ENCODE measurements around the gene TNP2.
A peak's percentile ranks its signal among the peaks of the same experiment; 100 is the strongest.

Gene TNP2

DNA sequence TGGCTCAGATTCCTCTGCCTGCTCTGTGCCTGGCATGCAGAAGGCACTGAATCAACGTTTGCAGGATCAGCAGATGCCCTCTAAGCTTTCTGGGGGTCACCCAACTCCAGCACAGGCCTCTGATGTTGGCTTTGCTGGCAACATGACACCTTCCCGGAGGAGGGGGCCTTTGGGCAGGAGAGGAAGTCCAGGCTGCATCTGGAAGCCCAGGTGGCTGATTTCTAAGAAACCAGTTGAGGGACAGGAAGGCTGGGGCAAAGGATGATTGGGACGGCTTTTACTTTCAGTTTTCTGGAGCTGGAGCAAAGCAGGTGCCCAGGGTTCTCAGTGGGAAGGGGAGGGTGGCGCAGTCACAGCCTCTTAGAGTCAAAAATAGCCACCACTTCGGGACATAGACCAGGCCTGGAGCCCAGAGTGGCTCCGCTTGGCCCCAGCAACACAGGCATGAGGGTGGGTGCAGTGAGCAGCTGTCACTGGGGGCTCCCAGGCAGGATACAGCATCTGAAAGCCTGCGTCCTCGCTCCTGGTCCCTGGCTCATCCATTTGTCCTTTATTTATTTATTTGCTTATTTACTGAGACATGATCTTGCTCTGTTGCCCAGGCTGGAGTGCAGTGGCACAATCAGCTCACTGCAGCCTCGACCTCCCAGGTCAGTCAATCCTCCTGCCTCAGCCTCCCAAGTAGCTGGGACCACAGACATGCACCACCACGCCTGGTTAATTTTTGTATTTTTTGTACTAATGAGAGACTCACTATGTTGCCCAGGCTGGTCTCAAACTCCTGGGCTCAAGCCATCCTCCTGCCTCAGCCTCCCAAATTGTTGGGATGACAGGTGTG is 28.3 kb downstream of the TNP2 start:
- no peak for DNase-seq (ENCODE audit: low read depth)

DNA sequence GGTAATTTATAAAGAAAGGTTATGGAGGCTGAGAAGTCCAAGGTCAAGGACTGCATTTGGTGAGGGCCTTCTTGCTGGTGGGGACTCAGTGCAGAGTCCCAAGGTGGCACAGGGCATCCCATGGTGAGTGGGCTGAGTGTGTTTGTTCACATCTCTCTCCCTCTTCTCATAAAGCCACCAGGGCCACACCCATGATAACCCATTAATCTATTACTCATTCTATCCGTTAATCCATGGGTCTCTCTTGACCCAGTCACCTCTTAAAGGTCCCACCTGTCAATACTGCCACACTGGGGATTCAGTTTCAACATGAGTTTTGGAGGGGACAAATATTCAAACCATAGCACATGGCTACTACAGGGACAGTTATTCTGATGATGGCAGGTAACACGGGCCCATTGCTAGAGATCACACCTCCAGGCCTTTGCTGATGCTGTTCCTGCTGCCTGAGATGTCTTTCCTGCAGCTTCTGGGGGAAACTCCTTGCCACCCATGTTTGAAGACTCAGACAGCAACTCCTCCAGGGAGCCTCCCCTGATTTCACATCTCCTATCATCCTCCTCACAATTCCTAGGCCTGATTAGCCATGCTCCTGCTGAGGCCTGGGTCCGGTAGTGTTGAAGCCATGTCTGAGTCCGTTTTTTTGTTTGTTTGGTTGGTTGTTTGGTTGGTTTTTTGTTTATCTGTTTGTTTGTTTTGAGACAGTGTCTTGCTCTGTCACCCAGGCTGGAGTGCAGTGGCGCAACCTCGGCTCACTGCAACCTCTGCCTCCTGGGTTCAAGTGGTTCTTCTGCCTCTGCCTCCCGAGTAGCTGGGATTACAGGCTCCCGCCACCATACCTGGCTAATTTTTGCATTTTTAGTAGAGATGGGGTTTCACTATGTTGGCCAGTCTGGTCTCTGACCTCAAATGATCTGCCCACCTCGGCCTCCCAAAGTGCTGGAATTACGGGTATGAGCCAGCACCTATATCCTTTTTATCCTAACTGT is 29.2 kb downstream of the TNP2 start:
- no peak for DNase-seq (ENCODE audit: low read depth)

- DNase-seq (ENCODE audit: low read depth): no peak
These were observed 30.6 kb downstream of the TNP2 start for GRCh38 chr16:11238272-11239202.

DNA sequence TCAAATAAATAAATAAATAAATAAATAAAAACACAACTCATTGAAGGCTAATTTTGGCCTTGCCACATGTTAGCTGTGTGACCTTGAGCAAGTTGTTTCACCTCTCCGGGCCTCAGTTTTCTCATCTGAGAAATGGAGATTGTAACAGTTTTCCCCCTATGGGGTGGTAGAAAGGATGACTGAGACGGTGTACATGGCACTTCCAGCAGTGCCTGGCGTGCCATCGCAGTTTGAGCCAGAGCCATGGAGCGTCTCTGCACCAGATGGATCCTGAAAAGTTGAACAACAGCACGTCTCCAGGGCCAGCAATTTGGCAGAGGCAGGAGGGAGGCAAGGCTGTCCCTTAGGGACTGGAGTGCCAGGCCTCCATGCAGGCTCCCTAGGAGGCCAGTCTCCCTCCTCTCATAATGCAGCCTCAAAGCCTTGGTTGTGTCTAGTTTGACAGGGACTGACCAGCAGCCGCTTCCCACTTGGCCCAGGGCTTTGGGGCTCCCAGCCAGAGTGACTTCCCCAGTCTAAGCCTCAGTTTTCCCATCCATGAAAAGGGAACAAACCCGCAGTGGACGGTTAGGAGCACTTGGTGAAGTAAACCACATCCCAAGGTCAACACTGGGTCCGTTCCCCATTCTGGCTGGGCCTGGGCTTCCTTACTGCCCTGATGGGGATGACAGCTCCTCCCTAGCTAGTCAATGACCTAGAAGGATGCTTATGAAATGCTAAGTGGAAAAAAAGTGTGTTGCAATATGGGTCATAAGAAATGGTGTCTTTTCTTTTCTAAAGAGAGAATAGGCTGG is 32.5 kb downstream of the TNP2 start:
- no peak for DNase-seq (ENCODE audit: low read depth)

DNA sequence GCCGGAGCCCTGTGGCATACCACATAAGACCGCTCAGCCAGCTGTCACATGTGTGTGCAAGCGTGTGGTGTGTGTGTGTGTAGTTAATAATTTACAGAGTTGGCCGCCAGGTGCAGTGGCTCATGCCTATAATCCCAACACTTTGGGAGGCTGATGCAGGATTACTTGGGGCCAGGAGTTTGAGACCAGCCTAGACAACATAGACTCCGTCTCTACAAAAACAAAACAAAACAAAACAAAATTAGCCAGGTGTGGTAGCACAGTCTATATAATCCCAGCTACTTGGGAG is 33.5 kb downstream of the TNP2 start:
- no peak for DNase-seq (ENCODE audit: low read depth)

- no peak for DNase-seq (ENCODE audit: low read depth)
These were observed 34.0 kb downstream of the TNP2 start for GRCh38 chr16:11234884-11235702.

GRCh38 chr16:11233727-11234376 is 35.3 kb downstream of the TNP2 start:
- no peak for DNase-seq (ENCODE audit: low read depth)

GRCh38 chr16:11232852-11233726 is 36.0 kb downstream of the TNP2 start:
- peak; percentile 89 for DNase-seq (ENCODE audit: low read depth)

DNA sequence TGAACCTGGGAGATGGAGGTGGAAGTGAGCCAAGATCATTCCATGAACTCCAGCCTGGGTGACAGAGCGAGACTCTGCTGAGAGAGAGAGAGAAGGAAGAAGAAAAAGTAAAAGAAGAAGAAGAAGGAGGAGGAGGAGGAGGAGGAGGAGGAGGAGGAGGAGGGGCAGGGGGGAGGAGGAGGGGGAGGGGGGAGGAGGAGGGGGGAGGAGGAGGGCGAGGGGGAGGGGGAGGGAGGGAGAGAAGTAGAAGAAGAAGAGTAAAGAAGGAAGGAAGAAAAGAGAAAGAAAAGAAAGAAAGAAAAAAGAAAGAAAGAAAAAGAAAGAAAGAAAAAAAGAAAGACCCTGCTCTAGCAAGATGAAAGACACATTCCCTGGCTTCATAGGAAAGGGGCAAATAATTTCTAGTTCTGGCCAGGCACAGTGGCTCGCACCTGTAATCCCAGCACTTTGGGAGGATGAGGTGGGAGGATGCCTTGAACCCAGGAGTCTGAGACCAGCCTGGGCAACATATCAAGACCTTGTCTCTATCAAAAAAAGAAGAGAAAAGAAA is 36.7 kb downstream of the TNP2 start:
- no peak for DNase-seq (ENCODE audit: low read depth)

DNA sequence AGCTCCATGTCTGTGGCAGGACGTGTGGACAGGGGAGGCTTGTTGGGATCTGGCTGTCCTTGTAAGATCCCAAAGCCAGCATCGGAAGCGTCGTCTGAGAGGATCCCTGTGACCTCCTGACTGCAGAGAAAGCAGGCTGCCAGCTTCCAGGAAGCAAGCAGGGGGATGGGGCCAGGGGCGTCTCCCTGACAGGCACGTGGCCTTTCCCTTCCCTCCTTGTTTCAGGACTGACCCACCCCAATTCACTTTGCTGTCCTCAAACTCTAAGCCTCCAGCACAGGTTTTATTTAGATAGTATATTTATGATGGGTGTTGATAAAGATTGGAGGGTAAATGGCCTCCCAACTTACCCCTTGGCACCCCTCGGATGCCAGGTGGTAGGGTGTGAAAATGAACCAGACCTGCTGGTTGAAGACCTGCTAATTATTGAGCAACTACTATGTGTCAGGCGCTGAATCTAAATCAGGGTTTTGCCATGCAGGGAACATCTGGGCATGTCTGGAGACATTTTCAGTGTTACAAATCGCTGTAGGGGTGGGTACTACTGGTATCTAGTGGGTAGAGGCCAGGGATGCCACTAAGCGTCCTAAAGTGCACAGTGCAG is 37.7 kb downstream of the TNP2 start:
- DNase-seq (ENCODE audit: low read depth): no peak

DNA sequence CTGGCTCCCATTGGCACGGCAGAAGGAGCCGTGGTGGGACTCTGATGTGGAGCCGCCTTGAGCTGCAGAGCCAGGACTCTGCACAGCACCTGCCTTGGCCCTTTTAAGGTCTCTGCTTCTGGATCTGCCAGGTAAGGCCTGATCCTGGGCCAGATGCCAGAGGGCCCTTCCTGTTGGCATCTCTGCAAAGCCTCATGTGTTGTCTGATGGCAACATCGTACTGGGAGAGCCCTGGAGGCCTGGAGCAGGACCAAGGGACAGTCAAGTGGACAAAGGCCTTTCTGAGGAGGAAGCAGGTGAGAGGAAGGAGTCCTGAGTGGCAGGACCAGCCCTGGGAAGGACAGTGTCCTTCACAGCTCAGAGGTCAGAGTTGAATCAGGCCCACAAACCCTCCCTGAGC is 39.2 kb downstream of the TNP2 start:
- no peak for DNase-seq (ENCODE audit: low read depth)

DNA sequence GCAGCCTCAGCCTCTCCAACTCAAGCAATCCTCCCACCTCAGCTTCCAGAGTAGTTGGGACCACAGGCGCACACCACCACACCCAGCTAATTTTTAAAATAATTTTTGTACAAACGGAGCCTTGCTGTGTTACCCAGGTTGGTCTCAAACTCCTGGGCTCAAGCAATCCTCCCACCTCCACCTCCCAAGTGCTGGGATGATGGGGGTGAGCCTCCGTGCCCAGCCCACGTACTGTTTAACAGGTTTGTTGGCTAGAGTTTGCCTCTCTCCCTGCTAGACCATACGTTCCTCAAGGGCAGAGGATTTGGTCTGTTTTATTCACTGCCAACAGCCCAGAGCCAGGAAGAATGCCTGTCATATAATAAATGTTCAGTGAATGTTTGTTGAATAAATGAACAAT is 39.7 kb downstream of the TNP2 start:
- no peak for DNase-seq (ENCODE audit: low read depth)

DNA sequence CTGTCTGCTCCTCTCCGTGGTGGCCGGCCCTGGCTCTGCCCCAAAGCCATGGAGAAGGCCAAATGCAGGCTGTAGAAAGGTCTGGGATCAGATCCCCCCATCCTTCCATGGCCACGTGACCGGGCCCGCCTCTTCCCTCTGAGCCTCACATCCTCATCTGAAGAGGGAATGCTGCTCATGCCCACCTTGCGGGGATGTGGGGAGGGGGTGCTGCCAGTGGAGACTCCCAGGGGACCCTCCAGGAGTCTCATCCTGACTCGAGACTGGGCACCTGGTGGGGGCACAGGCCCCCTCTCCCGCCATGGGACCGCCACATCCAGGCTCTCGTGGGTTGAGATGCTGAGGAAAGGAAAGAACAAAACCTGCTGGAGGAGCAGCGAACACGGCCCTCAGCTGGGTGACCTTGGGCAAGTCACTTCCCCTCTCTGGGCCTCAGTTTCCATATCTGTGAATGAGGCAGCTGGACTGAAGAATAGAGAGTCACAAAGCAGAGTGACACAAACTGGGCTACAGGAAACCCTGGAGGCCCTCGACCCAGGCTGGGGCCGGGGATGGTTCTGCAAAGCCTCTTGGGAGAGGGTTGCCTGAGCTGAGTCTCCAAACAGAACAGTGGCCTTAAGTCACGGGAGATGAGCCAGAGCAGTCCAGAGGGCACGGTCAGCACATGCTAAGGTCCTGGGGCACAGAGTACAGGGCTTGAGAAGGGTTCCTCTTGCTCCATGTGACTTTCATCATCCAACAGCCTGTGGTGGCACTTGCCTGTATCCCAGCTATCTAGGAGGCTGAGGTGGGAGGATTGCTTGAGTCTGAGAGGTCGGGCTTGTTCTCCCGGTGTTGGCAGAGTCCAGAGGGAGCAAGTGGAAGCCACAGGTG is 43.2 kb downstream of the TNP2 start:
- DNase-seq (ENCODE audit: low read depth): no peak

DNA sequence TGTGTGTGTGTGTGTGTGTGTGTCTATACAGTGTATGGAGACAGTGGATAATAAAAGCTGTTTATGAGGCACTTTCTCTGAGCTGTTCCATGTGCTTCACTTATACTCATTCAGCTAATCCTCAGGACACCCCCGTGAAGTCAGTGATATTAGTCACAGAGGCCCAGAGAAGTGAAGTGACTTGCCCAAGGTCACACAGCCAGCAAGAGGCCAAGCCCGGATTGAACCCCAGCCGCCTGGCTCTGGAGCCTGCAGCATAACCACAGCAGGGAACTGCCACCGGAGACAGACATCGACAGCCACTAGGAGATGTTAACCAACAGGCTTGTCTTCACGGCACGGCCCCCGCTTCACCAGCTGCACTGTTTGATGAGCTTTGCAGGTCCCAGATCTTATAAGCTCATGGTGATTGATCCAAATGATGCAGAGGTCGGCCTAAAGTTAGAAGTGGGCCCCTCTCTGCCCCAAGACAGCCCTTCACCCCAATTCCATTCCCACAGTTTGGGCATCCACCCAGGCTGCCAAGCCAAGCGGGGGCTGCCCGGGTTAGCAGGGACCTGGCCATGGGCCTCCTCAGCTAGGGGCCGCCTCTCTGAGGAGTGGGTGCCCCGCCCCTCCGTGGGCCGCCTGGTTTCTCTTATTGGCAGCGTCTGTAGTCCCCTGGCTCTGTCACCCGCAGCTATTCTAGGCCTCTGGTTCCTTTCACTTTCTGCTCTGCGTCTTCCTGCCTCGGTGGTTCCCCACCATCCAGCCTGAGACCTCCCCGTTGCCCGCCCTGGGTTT is 44.0 kb downstream of the TNP2 start:
- DNase-seq (ENCODE audit: low read depth): peak; percentile 43

- peak; percentile 34 for DNase-seq (ENCODE audit: low read depth)
These were observed 44.8 kb downstream of the TNP2 start for GRCh38 chr16:11224096-11224893.

Data from stimulated activated CD8-positive, alpha-beta memory T cell treated with anti-CD3 and anti-CD28 coated beads, Interleukin-15, amount 100 ng/mL, for 1 hour (primary cell).